HS-27A (cell line): ENCODE results near the gene HYLS1.
"Not testable (repeated sequence)": the region's sequence is repeated elsewhere in the genome, so short reads cannot be mapped to it uniquely, and the experiment has no call there.

Experiments used
- DNase-seq: peaks from one replicate; pipeline ENCODE4 v3.0.0-alpha.2; 2012; ENCODE audit warnings: low read depth, missing footprints

Gene HYLS1, protein sequence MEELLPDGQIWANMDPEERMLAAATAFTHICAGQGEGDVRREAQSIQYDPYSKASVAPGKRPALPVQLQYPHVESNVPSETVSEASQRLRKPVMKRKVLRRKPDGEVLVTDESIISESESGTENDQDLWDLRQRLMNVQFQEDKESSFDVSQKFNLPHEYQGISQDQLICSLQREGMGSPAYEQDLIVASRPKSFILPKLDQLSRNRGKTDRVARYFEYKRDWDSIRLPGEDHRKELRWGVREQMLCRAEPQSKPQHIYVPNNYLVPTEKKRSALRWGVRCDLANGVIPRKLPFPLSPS

DNA sequence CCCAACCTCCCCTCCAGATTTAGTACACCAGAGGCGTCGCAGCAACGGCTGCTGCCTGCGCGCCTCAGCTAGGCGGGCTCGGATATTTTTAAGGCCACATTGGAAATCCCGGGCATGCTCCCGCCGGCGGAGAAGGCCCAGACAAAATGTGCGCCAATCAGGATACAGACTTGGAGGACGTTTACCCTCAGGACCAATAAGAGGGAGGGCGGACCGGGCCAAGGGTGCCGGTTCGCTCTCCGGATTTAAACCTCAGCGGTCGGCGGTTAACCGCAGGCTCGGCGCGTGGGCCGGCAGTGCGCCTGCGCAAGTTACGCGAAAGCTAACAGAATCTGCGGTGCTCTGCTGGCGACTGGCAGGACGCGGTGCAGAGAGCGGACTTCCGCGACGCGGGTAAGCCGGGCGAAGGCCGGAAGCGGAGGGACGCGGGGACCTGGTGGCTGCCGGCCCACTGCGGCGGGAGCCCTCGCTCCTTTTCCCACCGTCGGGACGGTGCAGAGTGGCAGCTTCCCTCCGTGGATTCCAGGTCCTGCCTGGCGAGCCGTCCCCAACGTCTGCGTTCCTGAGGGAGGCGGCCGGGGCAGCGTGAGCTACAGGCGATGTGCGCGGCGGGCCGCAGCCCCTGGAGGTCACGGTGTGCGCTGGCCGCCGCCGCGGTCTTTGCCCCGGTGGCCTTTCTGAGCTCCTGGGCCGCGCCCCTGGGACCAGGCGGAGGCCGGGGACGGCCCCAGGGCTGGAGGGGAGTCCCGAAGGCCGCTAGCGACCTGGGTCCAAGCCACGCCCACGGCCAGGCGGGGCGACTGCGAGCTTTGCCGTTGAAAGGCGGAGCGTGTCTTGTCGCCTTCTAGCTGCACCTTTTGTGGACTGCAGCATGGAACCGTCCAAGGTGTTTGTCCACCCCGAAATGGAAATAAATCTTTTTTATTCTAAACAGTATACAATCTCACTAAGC is at the start of gene HYLS1:
Gene HYLS1, plus strand, starts transcription at position 296 of the 952 bp plus-strand sequence. CDS start 11,701 bp downstream, outside the sequence.
- peak; percentile 55 for DNase-seq

GRCh38 chr11:125842321-125842948 is 45.0 kb upstream of the HYLS1 start:
- no peak for DNase-seq

GRCh38 chr11:125846188-125846587 is 41.3 kb upstream of the HYLS1 start:
- no peak for DNase-seq

DNA sequence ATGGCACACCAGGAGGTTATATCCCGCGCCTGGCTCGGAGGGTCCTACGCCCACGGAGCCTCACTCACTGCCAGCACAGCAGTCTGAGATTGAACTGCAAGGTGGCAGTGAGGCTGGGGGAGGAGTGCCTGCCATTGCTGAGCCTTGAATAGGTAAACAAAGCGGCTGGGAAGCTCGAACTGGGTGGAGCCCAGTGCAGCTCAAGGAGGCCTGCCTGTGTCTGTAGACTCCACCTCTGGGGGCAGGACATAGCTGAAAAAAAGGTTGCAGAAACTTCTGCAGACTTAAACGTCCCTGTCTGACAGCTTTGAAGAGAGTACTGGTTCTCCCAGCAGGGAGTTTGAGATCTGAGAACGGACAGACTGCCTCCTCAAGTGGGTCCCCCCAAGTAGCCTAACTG is 29.8 kb upstream of the HYLS1 start:
- DNase-seq: not testable (repeated sequence)

- not testable (repeated sequence) for DNase-seq
Observed at GRCh38 chr11:125862786-125863185, 24.7 kb upstream of the HYLS1 start.

DNA sequence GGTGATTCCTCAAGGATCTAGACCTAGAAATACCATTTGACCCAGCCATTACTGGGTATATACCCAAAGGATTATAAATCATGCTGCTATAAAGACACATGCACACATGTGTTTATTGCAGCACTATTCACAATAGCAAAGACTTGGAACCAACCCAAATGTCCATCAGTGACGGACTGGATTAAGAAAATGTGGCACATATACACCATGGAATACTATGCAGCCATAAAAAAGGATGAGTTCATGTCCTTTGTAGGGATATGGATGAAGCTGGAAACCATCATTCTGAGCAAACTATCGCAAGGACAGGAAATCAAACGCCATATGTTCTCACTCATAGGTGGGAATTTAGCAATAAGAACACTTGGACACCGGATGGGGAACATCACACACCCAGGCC is 22.1 kb upstream of the HYLS1 start:
- DNase-seq: not testable (repeated sequence)

DNA sequence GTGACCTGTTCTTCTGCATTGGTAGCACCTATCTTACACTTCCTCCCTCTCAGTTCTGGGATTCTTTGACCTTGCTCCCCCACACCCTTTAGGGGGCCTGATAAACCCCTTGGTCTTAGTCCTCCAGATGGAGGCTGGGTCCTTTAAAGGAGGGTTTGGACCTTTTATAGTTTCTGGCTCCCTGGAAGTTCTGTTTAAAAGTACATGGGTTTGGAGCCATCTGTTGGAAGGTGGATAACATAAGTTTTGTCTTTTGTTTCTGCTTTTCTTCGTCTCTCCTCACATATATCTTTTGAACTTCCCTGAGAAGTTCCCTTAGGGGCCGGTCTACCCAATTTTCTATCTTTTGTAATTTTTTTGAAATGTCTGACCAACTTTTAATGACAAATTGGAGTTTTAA is 17.9 kb upstream of the HYLS1 start:
- no peak for DNase-seq

DNA sequence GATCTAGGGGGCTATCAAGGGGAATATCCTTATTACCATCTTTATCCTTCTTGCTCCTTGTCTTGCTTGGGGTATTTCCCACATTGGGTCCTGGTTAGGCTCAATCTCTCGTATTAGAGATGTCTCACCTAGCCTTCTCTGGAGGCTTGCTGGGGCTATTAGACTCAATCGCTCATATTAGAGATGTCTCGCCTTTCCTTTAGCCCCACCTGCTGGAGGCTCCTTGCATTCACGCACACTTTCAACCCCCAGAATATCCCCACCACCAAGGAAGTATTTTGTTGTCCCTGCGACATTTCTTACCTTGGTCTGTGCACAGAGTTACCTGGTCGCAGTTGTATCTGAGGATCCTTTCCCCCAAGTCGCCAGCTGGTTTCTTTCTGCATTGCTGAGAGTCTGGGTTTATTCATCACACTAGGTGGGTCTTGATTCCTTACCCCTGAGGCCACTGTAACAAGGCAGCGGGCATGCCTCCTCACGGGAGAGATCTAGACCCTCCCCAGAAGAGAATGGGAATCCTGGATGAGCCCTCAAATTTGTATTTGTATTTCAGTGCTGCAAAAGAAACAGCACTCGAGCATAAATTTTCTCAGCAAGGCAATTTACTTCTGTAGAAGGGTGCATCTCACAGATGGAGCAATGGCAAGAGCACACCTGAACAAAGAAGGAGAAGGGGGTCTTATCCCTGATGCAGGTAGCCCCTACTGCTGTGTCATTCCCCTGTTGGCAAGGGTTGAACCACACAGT is 15.9 kb upstream of the HYLS1 start:
- DNase-seq: no peak

GRCh38 chr11:125872138-125872491 is 15.4 kb upstream of the HYLS1 start:
- DNase-seq: no peak

DNA sequence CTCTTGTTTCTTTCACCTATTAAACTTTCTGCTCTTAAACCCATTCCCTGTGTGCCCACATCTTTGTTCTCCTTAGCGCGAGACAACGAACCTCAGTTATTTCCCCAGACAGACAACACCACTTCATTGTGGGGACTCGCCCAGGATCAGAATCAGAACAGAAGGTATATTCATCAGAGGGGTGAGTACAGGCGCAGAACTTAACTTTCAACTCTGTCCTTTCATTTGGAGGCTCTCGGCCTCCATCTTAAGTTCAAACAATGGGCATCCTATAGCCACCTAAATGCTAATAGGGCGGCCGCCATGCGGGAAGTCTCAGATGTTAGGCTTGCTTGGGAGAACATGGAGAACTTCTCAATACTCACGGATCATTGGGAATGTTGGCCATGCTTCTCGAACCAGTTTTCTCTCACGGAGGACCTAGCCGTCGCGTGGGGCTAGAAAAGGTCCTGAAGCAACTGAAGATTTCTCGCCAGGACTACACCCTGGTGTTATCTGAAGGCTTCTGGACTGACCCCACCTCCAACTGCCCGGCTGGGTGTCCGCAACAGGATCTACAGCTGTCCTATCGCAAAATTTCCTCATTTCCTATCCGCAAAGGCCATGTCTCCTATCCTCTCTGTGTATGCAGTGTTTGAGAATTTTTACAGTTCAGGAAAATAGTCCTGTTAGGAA is 13.4 kb upstream of the HYLS1 start:
- DNase-seq: no peak

DNA sequence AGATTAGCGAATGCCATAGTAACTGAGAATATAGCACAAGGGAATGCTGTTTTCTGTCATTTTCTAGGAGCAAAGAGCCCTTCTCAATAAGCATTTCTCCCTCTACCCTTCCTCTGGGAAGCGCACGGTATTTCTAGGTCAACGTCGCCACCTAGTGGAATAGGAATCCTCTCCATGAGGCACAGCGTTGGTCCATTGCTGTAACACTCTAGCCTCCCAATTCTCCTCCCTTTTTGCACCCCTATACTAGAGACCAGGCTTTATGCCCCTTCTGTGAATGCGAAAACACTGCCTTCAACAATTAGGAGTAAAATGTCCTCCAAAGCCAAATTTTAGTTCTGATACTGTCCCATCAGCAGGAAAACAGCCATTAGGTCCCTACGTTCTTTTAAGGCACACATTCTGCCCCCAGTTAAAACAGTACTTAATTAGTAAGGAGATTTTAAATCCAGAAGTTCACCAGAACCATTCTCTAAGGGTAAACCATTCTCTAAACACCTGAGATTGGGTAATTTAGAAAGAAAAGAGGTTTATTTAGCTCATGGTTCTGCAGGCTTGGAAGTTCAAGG is 12.8 kb upstream of the HYLS1 start:
- no peak for DNase-seq

- DNase-seq: no peak
Observed at GRCh38 chr11:125881291-125881690, 6.2 kb upstream of the HYLS1 start.

GRCh38 chr11:125883375-125883774 is 4.1 kb upstream of the HYLS1 start:
- DNase-seq: no peak

DNA sequence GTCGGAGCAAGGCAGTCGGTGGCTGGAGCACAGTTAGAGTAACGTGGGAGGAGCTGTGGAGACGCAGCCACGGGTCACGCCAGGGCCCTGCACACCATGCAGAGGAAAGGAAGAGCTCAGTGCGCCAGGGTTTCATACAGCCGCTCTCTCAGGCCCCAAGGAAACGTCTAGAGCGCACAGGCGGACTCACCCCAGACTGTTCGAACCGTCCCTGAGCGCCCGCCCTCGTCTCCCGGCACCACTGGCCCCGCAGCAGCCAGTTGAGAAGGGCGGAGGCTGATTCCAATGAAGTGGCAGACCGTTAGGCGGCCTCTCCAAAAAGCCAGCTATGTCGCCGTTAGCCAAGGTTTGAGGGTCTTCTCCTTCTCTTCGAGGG is 483 bp upstream of the HYLS1 start:
- DNase-seq: peak; percentile 36

DNA sequence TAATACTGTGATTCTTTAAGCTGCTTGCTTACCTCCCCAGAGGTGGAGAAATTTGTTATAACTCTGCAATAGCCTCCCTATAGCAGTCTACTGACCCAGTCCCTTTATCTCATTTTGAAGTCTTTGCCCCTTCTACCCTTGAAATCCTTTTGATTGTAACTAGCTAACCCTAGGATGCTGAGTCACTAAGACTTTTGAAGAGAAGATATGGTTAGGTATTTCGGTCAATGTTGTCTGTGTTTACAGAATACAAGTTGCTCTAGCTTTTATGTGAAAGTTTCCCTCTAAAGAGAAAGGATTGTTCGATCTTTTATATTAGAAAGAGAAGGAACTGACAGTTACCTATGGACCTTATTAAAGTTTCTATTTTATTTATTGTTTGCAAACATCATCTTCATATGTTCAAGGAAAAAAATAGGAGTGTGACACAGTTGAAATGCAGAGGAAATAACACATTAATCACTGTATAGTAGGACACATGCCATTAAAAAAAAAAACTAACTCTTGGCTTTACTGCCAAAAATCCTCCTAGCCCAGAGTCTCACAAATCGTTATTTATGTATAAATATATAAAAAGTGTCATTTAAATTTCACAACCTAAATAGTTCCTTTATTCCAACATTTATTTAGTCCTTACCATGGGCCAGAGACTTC is 3.1 kb downstream of the HYLS1 start:
- no peak for DNase-seq

DNA sequence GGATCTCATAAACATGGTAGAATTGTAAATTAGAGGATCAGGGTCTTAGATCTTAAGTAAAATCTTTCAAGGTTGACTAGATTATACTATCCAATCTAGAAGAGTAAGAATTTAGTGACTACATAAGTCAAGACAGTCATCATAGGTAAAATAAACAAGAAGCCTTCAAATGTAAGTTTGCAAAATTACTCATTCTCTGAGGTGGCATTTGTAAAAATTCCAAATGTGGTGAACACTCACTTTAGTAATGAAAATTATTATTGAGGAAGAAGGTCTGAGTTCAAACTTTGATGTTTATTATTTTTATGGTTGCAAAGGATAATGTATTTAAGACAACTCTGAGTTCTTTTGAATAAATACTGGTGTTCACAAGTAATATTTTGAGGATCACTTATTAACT is 4.6 kb downstream of the HYLS1 start:
- no peak for DNase-seq

DNA sequence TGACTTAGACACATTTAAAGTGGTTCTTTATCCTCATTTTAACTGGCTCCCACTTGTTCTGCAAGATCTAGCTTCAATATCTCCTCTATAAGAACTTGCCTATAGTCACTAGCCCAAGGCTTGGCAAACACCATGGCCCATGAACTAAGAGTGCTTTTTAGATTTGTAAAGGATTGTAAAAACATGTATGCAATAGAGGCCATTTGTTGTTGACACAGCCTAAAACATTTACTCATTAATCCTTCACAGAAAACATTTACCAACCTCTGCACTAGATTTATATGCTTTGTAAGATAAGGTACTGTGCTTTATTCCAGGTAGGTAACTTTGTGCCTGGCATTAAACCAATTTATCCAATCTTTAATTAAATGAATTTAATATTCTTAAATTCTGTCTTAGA is 5.5 kb downstream of the HYLS1 start:
- DNase-seq: no peak

DNA sequence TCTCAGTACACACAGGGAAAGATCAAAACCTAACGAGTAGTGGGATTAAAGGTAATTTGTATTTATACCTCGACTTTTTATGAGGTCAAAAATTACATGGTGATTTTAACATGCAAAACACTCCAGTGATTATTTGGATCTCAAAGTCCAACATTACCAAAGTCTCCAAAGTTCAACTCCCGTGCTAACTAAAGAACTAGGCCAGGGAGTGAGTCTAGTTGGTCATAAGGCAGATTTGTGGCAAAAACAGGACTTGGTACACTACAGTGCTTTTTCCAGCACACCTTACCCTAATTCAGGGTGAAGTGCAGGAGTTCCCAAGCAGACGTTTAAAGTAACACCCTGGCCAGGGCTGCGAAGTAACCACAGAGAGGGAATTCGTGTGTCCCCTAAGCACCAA is 14.4 kb downstream of the HYLS1 start:
- DNase-seq: no peak

GRCh38 chr11:125902277-125902926 is 14.9 kb downstream of the HYLS1 start:
- no peak for DNase-seq
